HG03521 (cell line): ENCODE results near the gene RRM1.

ENCODE experiments used
- ATAC-seq: cut with Tn5 transposase; IDR thresholded peaks from one replicate; pipeline ENCODE4 v1.9.1; 2021; ENCODE audit warnings: mild to moderate bottlenecking, moderate library complexity; ENCODE audit not compliant: unreplicated experiment

RRM1 gene

DNA sequence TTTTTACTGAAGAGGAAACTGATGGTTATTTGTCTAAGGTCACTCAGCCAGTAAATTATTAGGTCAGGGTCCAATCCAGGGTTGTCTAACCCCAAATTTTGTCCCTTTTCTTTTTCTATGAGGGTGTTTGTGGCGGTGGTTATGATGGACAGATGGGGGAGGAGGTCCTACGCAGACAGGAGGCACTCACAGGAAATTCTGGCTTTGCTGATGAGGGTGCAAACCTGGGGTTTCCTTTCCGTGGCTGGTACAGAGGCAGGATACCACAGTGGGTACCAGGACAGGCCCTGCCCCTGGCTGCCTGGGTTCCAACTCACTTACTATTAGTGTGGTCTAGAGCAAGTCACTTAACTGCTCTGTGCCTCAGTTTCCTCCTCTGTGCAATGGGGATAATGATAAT is 91.0 kb downstream of the RRM1 start:
- ATAC-seq, result no peak

DNA sequence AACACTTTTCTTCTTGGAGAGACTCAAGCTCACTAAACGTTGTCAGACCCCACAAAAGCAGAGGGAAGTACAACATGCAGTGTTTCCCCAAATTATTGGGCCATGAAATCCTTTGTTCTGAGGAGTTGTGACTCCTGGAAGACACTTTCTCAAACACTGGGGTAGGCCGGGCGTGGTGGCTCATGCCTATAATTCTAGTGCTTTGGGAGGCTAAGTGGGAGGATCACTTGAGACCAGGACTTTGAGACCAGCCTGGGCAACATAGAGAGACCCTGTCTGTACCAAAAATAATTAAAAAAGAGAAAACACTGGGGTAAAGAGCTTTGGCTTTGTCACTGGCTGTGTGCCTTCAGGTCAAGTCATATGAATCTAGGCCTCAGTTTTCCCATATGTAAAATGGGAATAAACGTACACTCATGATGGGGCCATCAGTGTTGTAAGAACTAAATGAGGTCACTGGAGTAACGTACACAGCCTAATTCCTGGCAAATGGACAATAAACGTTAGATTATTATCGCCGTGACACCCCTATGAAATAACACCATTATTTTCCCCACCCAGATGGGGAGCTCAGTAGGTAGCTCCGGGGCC is 92.0 kb downstream of the RRM1 start:
- no peak for ATAC-seq

DNA sequence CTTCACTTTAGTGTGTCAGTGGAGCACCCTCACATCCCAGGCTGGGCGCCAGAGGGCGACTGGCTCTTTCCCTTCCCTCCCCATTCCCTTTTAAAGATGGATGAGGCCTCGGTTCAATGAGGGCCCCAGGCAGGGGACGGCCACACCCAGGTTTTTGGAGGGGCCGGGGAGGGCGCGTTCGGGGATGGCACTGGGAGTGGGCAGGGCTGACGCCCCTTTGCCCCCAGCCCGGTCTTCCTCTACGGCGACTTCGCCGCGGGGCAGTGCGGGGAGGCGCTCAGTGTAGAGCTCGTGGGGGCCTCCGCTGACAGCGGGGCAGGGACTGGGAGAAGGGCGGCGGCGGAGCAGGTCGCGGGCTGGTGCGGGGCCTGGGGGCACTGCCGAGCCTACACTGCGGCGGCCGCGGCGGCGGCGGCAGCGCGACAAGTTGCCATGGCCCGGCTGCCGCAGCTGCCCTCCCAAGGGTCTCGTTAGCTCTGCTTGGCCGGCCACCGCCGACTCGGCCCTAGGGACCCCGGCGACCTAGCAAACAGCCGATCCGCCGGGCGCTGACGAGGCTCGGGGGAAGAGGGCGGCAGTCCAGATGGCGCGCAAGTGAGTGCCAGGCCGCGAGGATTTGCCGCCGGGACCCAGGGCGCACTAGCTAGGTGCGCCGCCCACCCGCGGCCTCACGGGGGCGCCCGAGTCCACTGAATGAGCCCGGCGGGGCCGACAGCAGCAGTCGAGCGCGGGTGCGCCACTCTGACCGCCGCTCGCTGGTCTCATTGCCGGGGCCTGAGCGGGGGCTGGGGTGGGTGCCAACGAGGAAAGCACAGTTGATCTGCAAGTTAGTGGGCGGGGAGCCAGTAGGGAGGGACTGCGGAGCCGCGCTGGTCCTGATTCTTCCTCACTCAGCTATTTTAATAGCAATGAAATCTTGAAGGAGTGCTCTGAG is 92.7 kb downstream of the RRM1 start:
- ATAC-seq, result peak; percentile 92
